Hematopoietic multipotent progenitor cell treated with erythropoietin and hydrocortisone succinate and interleukin-3 and kit ligand, for 17 days (in vitro differentiated cells): ENCODE results near the gene CYB561D2.

Experiments used
- DNase-seq: peaks from one replicate; pipeline ENCODE4 v3.0.0-alpha.2; 2015; ENCODE audit warnings: low spot score

CYB561D2 gene

GRCh38 chr3:50365842-50366220 is 15.2 kb downstream of the CYB561D2 start:
- no peak for DNase-seq

- peak; percentile 33 for DNase-seq
Measured at GRCh38 chr3:50369012-50369670, 18.5 kb downstream of the CYB561D2 start.

DNA sequence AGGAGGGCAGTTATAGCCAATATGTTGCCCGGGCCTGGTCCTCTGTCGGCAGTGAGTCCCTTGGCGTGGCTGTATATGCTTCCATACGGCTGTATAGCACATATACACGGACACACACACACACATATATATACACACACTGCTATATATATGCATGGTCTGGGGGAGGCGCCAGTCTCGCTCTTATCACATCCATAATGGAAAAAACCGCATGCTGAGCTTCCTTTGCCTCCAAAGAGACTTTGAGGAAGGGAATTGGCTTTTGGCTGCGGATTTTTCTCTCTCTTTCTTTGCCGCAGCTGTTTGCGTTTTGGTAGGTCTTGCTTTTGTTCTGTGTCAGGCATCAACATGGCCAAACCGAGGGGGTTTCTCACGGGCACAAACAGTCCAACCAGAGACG is 19.9 kb downstream of the CYB561D2 start:
- no peak for DNase-seq

GRCh38 chr3:50371133-50371685 is 20.5 kb downstream of the CYB561D2 start:
- no peak for DNase-seq

DNA sequence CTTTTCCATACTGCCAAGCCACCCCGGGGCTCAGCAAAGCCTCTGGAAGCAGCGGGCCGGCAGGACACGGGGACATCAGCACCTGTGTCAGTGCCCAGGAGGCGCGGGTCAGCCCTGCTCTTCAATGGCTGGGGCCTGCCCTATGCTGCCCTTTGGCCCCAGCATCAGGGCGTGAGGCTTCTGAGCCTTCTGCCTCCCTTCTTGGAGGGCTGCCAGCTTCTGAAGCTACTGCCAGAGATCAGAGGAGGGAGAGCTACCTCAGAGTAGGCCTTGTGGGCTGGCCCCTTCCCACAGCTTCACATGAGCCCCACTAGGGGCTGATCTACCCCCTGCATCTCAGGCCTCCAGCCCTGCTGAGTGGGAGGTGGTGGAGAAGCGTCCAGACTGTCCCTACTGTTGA is 21.7 kb downstream of the CYB561D2 start:
- DNase-seq = peak; percentile 73

- DNase-seq = no peak
Measured at GRCh38 chr3:50373146-50374051, 22.7 kb downstream of the CYB561D2 start.

DNA sequence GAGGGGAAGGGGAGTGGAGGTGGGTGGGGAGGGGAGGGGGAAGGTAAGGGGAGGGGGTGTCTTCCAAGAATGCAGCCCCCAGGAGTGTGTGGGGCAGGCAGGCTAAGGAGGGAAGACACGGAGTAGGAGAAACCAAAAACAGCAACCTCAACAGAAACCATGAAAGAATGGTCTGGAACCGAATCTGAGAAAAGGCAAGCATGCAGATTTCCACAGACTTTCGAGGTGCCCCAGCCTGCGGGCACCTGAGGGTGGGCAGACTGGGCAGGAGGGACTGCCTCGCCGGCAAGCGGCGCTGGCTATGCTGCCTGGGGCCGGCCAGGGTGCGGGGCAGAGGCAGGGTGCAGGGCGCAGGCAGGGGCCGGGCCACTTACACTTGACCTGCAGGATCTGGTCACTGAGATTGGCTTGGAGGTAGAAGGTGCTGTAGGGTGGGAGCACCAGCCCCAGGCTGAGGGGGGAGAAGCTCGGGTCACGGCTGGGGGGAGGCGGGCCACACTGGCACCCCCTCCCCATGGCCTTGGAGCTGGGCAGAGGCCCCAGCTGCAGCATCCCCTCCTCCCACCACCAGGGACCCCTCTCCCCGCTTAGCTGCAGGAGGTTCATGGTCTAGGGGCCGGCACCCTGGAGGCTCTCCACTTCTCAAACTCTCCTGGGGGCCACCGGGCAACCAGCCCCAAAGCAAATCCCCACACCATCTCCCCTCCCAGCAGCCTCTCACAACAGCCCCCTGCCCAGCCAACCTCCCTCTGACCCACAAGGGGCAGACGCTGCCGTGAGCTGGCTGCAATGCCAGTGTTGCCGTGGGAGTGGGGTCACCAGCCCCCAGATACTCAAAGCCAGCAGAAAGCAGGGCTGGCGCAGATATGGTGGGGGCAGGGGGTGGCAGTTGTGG is 23.9 kb downstream of the CYB561D2 start:
- DNase-seq = no peak

GRCh38 chr3:50375258-50375931 is 24.7 kb downstream of the CYB561D2 start:
- DNase-seq = no peak

- no peak for DNase-seq
Measured at GRCh38 chr3:50378024-50378423, 27.4 kb downstream of the CYB561D2 start.

DNA sequence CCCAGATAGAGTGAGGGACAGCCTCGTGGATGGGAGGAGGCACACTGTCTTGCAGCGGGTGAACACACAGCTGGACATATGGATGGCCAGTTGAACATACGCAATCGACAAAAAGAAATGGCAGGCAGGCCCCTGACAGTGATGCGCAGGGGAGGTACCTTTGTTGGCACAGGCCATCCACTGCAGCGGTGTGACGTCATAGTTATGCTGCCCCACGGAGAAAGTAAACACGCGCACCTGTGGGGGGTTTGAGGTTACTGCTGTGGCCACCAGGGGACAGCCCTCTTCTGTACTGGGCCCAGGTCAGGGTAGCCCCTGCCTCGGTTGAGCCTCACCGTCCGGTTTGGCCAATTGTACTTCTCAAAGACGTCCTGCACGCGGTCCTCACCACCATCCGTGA is 28.1 kb downstream of the CYB561D2 start:
- DNase-seq = no peak

GRCh38 chr3:50380405-50381085 is 29.9 kb downstream of the CYB561D2 start:
- DNase-seq = no peak

DNA sequence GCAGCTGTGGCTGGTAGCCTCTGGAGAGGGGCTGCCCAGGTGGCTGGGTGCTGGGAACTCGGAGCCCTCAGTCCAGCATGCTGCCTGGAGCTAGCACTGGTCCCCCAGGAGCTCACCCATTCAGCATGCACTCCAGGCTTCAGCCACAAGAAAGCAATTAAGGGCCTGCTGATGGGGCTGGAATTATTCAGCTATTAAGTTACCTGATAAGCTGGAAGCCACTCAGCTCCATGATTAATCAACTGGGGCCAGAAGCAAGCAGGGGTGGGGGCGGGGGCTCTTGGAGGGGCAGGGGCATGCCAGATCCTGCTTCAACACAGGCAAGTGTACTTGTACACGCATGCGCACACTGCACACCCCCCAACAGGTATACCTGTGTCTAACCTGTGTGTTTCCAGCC is 30.7 kb downstream of the CYB561D2 start:
- DNase-seq = peak; percentile 31

- no peak for DNase-seq
Measured at GRCh38 chr3:50382722-50383121, 32.1 kb downstream of the CYB561D2 start.

DNA sequence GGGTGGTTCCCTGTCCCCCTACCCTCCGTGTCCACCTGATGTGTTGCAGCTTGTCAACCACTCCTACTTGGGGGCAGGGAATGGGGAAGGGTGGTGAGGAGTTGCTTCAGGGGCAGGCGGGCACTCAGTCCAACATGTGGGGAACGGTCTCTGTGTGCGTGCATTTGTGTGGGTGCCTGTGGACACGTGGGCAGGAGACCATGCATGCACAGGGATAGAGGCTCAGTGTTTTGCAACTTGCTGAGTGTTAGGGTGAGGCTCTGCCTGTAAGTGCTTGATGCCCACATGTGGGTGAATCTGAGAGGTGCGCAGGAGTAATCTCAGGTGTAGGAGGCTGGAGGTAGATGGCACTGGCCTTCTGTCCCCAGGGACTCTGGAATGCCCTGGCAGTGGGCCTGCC is 33.1 kb downstream of the CYB561D2 start:
- DNase-seq = no peak

- DNase-seq = no peak
Measured at GRCh38 chr3:50385754-50386153, 35.1 kb downstream of the CYB561D2 start.

- DNase-seq = peak; percentile 22
Measured at GRCh38 chr3:50388016-50388719, 37.5 kb downstream of the CYB561D2 start.

DNA sequence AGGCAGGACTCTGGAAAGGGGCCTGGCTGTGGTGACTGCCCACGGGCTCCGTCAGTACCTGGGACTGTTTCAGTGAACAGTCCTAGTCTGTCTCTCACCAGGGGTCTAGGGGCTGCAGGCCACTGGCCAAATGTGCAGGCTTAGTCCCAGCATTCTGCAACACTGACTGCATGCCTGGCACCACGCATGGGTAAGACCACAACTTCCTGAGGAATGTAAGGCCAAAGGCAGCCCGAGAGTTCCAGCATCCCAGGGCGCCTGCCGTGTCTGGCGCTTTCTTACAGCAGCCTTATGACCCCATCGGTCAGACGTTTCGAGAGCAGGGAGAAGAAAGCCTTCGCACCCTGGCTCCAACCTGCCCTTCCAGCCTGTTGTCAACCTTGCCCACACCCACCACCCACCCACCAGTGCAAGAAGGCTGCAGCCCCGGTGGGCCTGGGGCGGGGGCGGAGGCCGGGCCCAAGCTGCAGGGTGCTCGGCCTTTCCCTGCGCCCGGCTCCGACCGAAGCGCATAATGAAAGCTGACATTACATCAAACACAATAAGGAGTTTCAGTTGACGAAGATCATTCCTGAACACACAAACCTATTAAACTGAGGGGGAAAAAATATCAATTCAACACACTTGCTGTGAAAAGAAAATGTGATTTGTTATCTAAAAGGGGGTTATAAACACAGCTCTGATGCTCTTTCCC is 38.2 kb downstream of the CYB561D2 start:
- no peak for DNase-seq

GRCh38 chr3:50389414-50389767 is 38.7 kb downstream of the CYB561D2 start:
- DNase-seq = no peak

DNA sequence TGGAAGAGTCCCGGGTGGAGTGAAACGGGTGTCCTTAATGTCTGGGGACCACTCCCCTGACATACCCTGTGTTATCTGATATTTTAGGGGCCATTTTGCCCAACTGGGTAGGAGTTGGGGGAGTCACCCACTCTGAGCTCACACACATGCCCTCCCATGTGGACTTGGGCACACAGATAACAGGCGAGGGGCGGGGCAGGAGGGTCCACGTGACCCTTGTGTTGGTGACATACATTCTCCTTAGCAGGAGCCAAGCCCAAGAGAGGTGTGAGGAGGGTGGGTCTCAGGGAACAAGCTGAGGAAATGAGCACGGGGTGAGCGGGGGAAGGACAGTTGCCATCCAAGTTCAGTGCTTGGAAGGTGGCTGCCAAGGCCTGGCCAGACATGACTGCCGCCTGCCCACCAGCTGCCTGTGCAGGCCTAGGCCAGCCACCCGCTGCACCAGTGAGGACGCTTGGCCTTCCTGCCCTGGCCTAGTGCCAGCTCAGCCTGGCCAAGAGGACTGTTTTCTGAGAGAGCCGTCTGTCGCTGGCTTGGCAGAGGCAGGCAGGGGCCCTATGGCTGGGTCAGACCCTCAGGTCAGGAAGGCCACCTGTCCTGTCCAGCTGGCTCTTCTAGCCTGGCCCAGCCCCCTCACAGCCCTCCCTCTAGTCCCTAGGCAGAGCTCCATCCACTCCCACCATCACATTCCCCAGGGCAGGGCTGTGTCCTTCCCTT is 40.0 kb downstream of the CYB561D2 start:
- DNase-seq = peak; percentile 77
